GM20431 (cell line): ENCODE results near the gene FKBP1B.
"Not testable (repeated sequence)": the region's sequence is repeated elsewhere in the genome, so short reads cannot be mapped to it uniquely, and the experiment has no call there.

Source experiments
- in situ Hi-C: fragments of 300-500 bp; cut with MseI, MboI; formaldehyde crosslinking; loops from one replicate; pipeline ENCODE4 v1.15.0; 2020; ENCODE audit warnings: low sequenced_read_pairs; ENCODE audit not compliant: unreplicated experiment

The FKBP1B gene

GRCh38 chr2:24086241-24086640 lies 36.7 kb downstream of the FKBP1B start:
- in situ Hi-C loops, result no loop called here

GRCh38 chr2:24087032-24087431 lies 37.5 kb downstream of the FKBP1B start:
- in situ Hi-C loops, result no loop called here

DNA sequence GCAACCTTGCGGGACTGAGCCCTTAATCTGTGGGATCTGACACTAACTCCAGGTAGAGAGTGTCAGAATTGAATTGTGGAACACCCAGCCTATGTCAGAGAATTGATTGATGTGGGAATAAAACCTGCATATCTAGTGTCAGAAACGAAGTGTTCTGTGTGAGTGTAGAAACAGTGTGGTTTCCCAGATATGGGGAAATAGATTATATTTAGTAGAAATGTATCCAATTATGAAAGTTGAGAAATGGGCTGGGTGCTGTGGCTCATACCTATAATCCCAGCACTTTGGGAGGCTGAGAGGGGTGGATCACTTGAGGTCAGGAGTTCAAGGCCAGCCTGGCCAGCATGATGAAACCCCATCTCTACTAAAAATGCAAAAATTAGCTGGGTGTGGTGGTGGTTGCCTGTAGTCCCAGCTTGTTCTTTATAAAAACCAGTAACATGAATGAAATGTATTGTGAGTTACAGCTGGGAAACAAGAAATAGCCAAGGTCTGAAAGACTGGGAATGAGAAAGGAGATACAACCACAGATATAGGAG lies 39.3 kb downstream of the FKBP1B start:
- in situ Hi-C loops, result no loop called here

DNA sequence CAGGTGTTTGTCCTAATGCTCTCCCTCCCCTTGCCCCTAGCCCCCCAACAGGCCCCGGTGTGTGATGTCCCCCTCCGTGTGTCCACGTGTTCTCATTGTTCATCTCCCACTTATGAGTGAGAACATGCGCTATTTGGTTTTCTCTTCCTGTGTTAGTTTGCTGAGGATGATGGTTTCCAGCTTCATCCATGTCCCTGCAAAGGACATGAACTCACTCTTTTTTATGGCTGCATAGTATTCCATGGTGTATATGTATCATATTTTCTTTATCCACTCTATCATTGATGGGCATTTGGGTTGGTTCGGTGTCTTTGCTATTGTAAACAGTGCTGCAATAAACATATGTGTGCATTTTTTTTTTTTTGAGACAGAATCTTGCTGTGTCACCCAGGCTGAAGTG lies 43.7 kb downstream of the FKBP1B start:
- in situ Hi-C loops, result not testable (repeated sequence)

DNA sequence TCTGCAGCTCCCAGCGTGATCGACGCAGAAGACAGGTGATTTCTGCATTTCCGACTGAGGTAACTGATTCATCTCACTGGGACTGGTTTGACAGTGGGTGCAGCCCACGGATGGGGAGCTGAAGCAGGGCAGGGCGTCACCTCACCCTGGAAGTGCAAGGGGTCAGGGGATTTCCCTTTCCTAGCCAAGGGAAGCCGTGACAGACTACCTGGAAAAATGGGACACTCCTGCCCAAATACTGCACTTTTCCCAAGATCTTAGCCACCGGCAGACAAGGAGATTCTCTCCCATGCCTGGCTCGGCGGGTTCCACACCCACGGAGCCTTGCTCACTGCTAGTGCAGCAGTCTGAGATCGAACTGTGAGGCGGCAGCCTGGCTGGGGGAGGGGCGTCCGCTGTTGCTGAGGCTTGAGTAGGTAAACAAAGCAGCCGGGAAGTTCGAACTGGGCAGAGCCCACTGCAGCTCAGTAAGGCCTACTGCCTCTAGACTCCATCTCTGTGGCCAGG lies 45.7 kb downstream of the FKBP1B start:
- in situ Hi-C loops, result not testable (repeated sequence)

DNA sequence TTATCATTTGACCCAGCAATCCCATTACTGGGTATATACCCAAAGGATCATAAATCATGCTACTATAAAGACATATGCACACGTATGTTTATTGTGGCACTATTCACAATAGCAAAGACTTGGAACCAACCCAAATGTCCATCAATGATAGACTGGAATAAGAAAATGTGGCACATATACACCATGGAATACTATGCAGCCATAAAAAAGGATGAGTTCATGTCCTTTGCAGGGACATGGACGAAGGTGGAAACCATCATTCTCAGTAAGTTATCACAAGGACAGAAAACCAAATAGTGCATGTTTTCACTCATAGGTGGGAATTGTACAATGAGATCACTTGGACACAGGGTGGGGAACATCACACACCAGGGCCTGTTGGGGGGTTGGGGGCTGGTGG lies 51.2 kb downstream of the FKBP1B start:
- in situ Hi-C loops, result not testable (repeated sequence)

DNA sequence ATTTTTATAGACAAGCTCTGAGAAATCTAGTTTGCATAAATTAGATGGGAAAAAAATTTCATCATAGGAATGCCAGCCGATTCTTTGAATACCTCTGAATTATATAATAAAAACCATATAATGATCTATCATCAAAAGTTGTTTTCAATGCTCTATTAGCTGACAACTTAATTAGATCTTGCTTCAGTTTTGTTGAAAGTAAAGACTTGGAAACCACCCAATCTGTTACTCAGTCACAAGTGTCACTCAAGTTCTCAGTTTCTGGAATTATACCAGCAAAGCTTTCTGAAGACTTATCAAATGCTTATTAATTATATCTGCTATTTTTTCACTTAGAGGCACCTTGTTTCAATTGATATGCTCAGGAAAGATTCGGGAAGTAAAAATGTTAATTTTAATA lies 52.5 kb downstream of the FKBP1B start:
- in situ Hi-C loops, result no loop called here

GRCh38 chr2:24102677-24103076 lies 53.1 kb downstream of the FKBP1B start:
- in situ Hi-C loops, result no loop called here

DNA sequence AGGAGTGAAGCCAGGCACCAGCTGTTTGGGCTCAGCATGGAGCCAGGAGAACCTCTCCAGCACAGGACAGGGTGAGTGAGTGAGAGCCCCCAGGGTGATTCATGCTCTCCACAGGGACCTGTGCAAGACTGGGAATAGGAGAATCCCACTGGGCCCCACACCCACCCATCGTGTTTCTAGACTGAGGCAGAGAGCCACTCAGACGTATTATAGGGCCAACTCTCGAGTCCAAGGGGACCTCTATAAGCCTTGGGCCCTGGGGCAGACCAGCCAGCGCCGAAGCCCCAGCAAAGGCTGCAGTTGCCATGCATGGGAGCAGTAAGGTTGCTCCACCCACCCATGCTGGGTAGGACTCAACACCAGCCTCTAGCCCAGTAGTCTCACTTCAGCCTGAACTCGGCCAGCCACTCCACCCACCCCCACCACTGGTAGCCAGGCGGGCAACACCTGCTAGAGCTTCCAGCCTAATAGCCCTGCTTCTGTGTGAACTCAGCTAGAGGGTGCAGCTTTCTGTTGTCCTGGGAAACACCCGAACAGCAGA lies 54.6 kb downstream of the FKBP1B start:
- in situ Hi-C loops, result no loop called here

DNA sequence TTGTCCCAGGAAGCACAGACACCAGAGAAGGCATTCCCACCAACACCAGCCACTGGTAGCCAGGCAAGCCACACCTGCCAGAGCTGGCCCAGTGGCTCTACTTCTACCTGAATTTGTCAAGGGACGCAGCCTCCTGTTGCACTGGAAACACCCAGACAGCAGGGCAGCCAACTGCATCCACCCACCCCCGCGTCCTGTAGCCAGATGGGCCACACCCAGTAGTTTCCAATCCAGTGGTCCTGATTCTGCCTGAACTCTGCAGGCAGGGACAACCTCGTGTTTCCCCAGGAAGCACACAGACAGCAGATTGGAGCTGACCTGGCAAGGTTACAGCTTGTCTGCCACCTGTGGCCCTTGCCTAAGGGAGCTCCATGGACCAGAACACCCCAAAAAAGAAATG lies 55.4 kb downstream of the FKBP1B start:
- in situ Hi-C loops, result no loop called here

GRCh38 chr2:24105816-24106215 lies 56.3 kb downstream of the FKBP1B start:
- in situ Hi-C loops, result no loop called here

GRCh38 chr2:24106786-24107185 lies 57.2 kb downstream of the FKBP1B start:
- in situ Hi-C loops, result no loop called here

DNA sequence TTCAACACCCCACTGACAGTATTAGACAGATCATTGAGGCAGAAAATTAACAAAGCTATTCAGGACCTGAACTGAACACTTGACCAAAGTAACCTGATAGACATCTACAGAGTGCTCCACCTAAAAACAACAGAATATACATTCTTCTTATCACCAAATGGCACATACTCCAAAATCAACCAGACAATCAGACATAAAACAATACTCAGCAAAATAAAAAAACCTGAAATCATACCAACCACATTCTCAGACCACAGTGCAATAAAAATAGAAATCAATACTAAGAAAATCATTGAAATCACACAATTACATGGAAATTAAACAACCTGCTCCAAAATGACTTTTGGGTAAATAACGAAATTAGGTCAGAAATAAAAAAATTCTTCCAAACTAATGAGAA lies 57.8 kb downstream of the FKBP1B start:
- in situ Hi-C loops, result no loop called here

DNA sequence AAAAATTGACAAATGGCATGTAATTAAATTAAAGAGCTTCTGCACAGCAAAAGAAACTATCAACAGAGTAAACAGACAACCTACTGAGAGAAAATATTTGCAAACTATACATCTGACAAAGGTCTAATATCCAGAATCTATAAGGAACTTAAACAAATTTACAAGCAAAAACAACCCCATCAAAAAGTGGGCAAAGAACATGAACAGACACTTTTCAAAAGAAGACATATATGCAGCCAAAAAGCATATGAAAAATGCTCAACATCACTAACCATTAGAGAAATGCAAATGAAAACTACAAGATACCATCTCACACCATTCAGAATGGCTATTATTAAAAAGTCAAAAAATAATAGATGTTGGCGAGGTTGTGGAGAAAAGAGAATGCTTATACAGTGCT lies 59.9 kb downstream of the FKBP1B start:
- in situ Hi-C loops, result not testable (repeated sequence)

- in situ Hi-C loops, result no loop called here
These were observed 61.2 kb downstream of the FKBP1B start for GRCh38 chr2:24110660-24111303.

DNA sequence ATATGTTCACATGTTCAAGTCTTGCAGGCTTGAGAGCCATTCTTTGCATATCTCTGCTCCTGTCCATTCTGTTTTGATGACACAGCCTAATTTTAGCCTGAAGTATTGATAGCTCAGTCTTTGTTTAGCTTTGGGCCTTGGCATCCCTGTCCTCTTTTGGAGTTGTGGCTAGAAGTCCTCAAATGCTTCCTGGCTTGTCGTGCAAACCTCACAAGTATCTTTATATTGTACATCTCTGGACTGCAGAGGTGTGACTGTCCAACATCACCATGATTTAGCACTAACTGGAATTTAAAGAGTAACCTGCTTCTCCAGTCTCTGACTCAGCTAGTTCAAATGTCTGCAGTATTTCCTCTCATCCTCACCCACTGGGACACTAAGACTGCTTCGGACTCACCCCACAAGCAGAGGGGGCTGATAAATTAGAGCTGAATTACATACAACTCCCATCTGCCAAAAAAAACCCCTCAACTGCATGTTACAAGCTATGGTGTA lies 61.9 kb downstream of the FKBP1B start:
- in situ Hi-C loops, result no loop called here
